ENCODE data around the gene NOS1AP.

DNA sequence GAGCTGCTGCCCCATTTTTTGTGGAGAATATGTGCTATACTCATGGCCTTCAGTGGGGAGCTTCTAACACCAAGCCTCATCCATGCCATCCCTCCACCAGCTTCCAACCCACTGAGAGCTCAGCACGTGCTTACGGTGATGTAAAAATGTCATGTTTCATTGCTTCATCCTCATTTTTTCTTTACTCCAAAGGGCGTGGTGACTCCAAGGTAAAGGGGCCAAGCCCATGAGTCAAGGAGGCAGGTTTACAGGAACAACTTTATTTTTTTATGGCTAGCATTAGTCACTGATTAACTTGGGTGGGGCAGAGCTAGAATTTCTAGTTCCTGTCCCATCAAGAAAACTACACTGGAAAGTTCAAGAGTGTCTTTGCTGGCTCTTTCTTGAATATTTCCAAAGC lies 311.9 kb downstream of the NOS1AP start, which contains the start of gene C1orf226:
- TF ChIP-seq, protein P1, sequence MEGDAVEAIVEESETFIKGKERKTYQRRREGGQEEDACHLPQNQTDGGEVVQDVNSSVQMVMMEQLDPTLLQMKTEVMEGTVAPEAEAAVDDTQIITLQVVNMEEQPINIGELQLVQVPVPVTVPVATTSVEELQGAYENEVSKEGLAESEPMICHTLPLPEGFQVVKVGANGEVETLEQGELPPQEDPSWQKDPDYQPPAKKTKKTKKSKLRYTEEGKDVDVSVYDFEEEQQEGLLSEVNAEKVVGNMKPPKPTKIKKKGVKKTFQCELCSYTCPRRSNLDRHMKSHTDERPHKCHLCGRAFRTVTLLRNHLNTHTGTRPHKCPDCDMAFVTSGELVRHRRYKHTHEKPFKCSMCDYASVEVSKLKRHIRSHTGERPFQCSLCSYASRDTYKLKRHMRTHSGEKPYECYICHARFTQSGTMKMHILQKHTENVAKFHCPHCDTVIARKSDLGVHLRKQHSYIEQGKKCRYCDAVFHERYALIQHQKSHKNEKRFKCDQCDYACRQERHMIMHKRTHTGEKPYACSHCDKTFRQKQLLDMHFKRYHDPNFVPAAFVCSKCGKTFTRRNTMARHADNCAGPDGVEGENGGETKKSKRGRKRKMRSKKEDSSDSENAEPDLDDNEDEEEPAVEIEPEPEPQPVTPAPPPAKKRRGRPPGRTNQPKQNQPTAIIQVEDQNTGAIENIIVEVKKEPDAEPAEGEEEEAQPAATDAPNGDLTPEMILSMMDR (IDR thresholded peaks at IDR 0.05): no peak
- TF ChIP-seq POLR2A (IDR thresholded peaks at IDR 0.05): no peak

Measured in ovary (tissue), 3 donors.